ENCODE measurements around the gene TOPBP1.
"Not testable (repeated sequence)": the region's sequence is repeated elsewhere in the genome, so short reads cannot be mapped to it uniquely, and the experiment has no call there.

Gene TOPBP1

DNA sequence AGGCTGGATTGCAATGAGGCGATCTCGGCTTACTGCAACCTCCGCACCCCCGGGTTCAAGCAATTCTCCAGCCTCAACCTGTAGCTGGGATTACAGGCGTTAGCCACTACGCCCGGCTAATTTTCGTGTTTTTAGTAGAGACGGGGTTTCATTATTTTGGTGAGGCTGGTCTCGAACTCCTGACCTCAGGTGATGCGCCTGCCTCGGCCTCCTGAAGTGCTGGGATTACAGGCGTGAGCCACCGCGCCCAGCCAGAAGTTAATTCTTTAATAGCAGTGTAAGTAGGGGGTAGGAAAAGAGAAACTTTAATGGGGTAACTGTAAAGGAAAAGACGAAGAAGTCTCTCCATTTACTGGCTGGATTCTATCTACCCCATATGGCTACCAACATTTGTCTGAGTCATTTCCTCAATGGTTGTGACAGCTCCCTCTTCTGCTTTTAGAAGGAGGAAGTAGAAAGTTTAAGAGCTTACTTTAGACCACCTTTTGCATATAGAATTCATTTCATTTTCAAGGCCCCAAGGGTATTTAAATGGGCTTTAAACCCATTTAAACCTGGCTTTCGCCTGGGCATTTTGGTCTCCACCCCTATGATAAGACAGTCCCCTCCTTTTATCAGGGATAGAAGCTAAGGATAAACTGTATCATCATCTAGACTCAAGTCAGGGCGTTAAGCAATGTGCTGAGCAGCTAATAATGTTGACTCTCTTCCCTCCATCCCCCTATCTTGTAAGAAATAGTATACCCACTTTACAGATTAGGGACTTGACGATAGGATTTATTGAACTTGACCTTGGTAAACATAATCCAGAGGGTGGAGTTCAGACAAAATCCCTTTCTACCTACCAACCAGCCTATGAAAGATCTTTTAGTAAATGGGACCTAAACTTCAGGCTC, 89.3 kb downstream of the TOPBP1 start:
- DNase-seq (ENCODE audit: low read depth, low spot score) = no peak

DNA sequence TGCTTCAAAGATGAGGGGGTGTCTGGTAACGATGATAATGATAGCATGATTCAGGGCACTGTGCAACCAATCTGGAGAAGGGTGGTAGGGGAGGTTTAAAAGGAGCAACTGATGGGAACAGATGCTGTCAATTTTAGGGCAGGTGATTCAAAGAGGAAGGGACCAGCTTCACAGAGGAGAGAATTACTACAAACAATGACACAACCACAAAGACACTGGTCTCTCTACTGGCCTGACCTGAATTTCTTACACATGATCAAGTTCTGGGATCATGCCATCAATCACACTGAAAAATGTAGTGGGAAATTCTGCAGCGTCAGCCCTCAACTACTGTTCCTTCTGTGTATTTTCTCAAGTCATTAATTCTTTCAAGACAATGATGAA, 90.8 kb downstream of the TOPBP1 start:
- DNase-seq (ENCODE audit: low read depth, low spot score) = no peak

DNA sequence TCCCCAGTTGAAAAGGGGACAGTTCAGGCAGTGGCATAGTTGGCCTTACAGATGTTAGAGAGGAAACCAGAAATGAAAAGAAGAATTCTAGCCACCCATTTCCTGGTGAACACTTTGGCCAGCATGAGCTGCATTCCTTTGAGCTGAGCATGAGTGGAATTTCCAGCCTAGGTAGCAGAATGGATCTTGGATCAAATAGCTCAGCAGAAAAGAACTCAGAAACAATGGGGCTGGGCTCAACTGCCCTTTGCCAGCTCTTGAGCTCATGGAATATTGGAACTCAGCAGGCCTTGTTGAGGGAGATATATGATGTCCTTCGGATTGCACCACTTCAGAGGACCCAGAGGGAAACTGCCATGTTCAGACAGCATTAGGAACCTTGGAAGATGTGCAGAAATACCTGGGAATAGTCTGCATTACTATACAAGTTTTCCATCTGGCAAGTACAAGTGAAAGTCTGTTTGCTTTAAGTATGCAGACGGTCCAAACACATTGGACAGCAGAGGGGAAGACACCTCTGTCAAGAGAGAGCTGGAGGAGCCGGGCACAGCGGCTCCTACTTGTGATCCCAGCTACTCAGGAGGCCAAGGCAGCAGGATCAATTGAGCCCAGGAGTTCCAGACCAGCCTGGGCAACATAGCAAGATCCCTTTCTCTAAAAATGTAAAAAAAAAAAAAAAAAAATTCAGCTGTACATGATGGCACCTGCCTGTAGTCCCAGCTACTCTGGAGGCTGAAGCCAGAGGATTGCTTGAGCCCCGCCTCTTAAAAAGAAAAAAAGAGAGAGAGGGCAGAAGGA, 91.4 kb downstream of the TOPBP1 start:
- no peak for DNase-seq (ENCODE audit: low read depth, low spot score)

DNA sequence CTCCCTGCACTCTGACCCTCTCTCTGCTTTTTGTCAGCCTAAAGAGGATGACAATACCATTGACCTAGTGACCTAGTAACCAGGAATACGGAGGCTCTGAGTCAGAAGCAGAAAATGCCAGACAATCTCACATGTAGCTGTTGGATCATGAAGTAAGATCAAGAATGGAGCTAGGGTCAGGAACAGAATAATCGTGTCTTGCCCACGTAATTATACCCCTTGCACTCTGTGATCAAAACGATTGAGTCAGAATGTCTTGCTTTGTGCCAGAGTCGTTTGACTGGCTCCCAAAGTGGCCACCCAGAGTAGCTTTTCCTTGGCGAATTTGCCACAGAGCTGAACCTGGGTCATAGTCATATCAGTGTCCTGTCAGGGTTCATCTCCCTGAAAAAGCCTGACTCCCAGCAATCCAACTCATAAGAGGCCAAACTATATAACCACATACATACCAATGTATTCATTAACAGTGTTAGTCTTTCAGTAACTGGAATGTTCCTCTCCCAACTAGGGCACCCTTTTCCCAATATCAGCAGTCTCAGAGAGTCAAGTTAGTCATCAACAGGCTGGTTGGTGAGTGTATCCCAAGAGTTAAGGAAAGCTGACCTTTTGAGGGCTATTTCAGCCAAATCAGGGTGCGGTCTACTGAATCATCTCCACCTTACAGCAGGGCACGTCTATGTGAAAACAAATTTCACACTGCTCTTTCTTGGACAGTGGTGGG, 93.3 kb downstream of the TOPBP1 start:
- DNase-seq (ENCODE audit: low read depth, low spot score) = no peak

DNA sequence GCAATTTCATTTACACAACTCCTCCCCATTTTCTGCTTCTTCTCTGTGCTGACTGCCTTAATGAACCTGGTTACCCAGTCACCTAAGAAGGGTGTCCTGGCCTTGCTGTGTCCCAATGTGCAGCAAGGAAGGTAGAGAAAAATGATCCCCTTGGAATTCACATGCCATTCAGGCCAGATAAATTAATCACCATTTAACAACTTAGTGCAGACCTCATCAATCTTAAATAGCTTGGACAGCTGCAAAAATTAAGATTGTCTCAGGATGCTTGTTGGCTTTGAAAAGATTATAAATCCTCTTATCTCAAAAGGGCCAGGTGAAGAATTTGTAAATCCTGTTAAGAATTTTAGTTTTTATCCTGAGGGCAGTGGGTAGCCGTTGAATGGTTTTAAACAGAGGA, 97.9 kb downstream of the TOPBP1 start:
- no peak for DNase-seq (ENCODE audit: low read depth, low spot score)

DNA sequence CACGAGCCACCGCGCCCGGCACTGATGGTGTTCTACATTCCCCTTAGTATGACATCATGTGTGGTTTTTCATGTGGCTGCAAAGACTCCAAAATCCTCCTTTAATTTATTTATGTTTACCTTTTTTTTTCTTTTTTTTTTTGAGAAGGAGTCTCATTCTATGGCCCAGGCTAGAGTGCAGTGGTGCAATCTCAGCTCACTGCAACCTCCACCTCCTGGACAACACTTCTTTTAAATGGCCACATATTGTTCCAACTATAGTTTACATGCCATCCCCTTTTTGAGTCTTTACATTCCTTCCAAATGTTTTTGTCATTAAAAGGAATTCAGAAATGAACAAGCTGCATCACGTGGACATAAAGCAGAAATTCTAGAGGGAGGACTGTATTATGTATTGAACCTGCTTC, 98.6 kb downstream of the TOPBP1 start:
- DNase-seq (ENCODE audit: low read depth, low spot score) = no peak

DNA sequence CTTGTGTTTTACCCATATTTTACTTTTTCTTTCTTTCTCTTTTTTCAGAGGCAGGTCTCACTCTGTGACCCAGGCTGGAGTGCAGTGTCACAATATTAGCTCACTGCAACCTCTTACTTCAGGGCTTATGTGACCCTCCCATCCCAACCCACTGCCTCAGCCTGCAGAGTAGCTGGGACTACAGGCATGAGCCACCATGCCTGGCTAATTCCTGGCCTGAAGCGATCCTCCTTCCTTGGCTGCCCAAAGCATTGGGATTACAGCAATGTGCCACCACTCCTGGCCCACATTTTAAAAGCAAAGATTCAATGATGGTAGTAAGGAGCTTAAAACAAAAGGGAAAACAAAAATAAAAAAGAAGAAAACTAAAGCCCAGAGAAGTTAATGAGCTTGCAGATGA, 99.4 kb downstream of the TOPBP1 start:
- no peak for DNase-seq (ENCODE audit: low read depth, low spot score)

DNA sequence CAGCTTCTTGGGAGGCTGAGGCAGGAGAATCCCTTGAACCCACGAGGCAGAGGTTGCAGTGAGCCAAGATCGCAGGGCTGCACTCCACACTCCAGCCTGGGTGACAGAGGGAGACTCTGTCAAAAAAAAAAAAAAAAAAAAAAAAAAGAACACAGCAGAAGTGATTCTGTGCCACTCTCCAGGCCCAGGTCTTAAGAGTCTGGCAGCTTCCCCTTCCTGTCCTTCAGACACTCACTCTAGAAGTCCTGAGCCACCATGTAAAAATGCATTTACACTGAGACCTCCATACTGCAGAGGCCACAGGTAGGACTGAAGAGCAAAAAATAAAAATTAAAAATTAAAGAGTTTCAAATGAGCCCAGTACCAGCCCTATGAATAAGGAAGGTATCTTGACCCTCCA, 100.1 kb downstream of the TOPBP1 start:
- no peak for DNase-seq (ENCODE audit: low read depth, low spot score)

DNA sequence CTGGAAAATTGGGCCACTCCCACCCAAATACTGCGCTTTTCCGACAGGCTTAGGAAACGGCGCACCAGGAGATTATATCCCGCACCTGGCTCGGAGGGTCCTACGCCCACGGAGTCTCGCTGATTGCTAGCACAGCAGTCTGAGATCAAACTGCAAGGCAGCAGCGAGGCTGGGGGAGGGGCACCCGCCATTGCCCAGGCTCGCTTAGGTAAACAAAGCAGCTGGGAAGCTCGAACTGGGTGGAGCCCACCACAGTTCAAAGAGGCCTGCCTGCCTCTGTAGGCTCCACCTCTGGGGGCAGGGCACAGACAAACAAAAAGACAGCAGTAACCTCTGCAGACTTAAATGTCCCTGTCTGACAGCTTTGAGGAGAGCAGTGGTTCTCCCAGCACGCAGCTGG, 110.2 kb downstream of the TOPBP1 start:
- not testable (repeated sequence) for DNase-seq (ENCODE audit: low read depth, low spot score)
